SK-N-SH (cell line): ENCODE measurements around the gene AQP1.

Experiments
- EZH2phosphoT487 ChIP-seq: fragments of 200-600 bp; sonication (generic); IDR thresholded peaks from 2 replicates; pipeline ENCODE4 v1.6.1; 2017; ENCODE audit warnings: low read depth, mixed run types, mild to moderate bottlenecking, antibody characterized with exemption, moderate library complexity, borderline replicate concordance
- NFIC ChIP-seq: IDR thresholded peaks from 2 replicates; pipeline ENCODE4 v1.4.0; 2012; ENCODE audit warnings: borderline replicate concordance
- POLR2AphosphoS5 ChIP-seq: IDR thresholded peaks from 2 replicates; pipeline ENCODE4 v1.6.1; 2012; ENCODE audit warnings: low read depth, low read length
- RAD21 ChIP-seq: IDR thresholded peaks from 2 replicates; pipeline ENCODE4 v1.6.1; 2012; ENCODE audit warnings: mild to moderate bottlenecking, low read length
- RCOR1 ChIP-seq: fragments of 150-350 bp; IDR thresholded peaks from 2 replicates; pipeline ENCODE4 v1.6.1; 2017; ENCODE audit warnings: antibody characterized with exemption, low read length
- RFX5 ChIP-seq: IDR thresholded peaks from 2 replicates; pipeline ENCODE4 v1.6.1; 2012; ENCODE audit warnings: mild to moderate bottlenecking, improper control_type of control experiment, low read length
- TEAD4 ChIP-seq: IDR thresholded peaks from 2 replicates; pipeline ENCODE4 v1.4.0; 2012; ENCODE audit warnings: mild to moderate bottlenecking, borderline replicate concordance; ENCODE audit not compliant: insufficient read depth
- YY1 ChIP-seq: IDR thresholded peaks from 2 replicates; pipeline ENCODE4 v1.4.0; 2012; ENCODE audit warnings: low read depth, mild to moderate bottlenecking
- TF ChIP-seq, protein P1 (sequence below): fragments of 200-600 bp; sonication (generic); IDR thresholded peaks from 2 replicates; pipeline ENCODE4 v1.6.1; 2017; ENCODE audit warnings: antibody characterized with exemption, mild to moderate bottlenecking, moderate library complexity

DNA sequence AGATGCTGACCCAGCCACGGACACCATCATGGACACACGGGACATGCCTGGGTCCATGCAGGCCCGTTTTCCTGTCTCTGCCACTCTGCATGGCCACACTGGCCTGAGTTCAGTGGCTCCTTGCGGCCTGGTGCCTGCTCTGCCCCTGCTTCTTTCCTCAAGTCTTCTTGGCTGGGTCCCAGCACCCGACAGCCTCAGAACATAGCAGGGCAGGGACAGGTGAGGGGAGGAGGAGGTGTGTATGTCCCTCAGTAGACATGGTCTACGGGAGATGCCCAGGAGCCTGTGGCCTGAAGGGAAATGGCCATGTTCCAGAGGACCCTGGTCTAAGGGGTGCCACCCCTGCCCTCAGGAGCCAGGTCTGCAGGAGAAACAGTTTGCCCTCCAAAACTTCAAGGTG lies 2.2 kb upstream of the AQP1 start:
- TF ChIP-seq RFX5 (no peak), YY1 (no peak), NFIC (no peak), RCOR1 (no peak), RAD21 (no peak), POLR2AphosphoS5 (no peak), EZH2phosphoT487 (no peak), TEAD4 (no peak)
- TF ChIP-seq, protein P1, sequence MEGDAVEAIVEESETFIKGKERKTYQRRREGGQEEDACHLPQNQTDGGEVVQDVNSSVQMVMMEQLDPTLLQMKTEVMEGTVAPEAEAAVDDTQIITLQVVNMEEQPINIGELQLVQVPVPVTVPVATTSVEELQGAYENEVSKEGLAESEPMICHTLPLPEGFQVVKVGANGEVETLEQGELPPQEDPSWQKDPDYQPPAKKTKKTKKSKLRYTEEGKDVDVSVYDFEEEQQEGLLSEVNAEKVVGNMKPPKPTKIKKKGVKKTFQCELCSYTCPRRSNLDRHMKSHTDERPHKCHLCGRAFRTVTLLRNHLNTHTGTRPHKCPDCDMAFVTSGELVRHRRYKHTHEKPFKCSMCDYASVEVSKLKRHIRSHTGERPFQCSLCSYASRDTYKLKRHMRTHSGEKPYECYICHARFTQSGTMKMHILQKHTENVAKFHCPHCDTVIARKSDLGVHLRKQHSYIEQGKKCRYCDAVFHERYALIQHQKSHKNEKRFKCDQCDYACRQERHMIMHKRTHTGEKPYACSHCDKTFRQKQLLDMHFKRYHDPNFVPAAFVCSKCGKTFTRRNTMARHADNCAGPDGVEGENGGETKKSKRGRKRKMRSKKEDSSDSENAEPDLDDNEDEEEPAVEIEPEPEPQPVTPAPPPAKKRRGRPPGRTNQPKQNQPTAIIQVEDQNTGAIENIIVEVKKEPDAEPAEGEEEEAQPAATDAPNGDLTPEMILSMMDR, result no peak
